Panc1 (cell line): Measurements from ENCODE around the gene UGT1A9. TPM values are rescaled to one million over a fixed set of nuclear protein-coding genes. Genes with fewer than 3 reads are reported as not detected.

Experiments
- ATAC-seq: fragments of 200-7000 bp; cut with Tn5 transposase; 2 replicates; pipeline ENCODE4 v1.9.1; 2020; ENCODE audit warnings: mild to moderate bottlenecking, moderate library complexity
- BruUV-seq: library from RNA; stranded (reverse); fragments of 400-500 nt; replicated peaks from 2 replicates; lab custom pipeline; 2021; lab: Mats Ljungman, UMichigan
- CTCF ChIA-PET: fragments of 300-600 bp; sonication (Branson Sonifier 250); formaldehyde crosslinking; loops from one replicate; lab custom pipeline; 2022; ENCODE audit warnings: antibody characterized with exemption; lab: Charles Lee
- POLR2A ChIA-PET: fragments of 300-600 bp; sonication (Branson Sonifier 250); formaldehyde crosslinking; loops from one replicate; lab custom pipeline; 2022; ENCODE audit warnings: antibody characterized with exemption; lab: Charles Lee
- DNase-seq: peaks from one replicate; pipeline ENCODE4 v3.0.0-alpha.2; 2010; ENCODE audit warnings: low read depth, low spot score
- H3K27ac ChIP-seq: 2 replicates; pipeline ENCODE4 v1.5.1; 2011; ENCODE audit warnings: mild to moderate bottlenecking, low read length, inconsistent platforms
- H3K27me3 ChIP-seq: fragments of 200-500 bp; sonication (Bioruptor generic); 2 replicates; pipeline ENCODE4 v1.6.0; 2014; ENCODE audit warnings: low read length, inconsistent platforms; ENCODE audit not compliant: control insufficient read depth, insufficient read depth
- H3K36me3 ChIP-seq: fragments of 200-500 bp; sonication (Bioruptor generic); 2 replicates; pipeline ENCODE4 v1.5.1; 2014; ENCODE audit warnings: inconsistent platforms, mild to moderate bottlenecking, low read length, moderate library complexity; ENCODE audit not compliant: control insufficient read depth, insufficient read depth
- H3K4me1 ChIP-seq: 2 replicates; pipeline ENCODE4 v1.5.1; 2011; ENCODE audit warnings: inconsistent platforms, mild to moderate bottlenecking, low read length, moderate library complexity; ENCODE audit not compliant: control insufficient read depth, insufficient read depth
- H3K4me3 ChIP-seq, 2 experiments: 2 replicates each; pipeline ENCODE4 v1.5.1; 2011 to 2012; ENCODE audit warnings: low read depth in 2 of 2, low read length in 2 of 2, mild to moderate bottlenecking in 2 of 2, inconsistent platforms in 1 of 2, moderate library complexity in 1 of 2
- H3K9me3 ChIP-seq: fragments of 200-500 bp; sonication (Bioruptor generic); 2 replicates; pipeline ENCODE4 v1.5.1; 2014; ENCODE audit warnings: low read depth, mild to moderate bottlenecking, inconsistent platforms, low read length, moderate library complexity; ENCODE audit not compliant: control insufficient read depth, insufficient read depth
- CTCF ChIP-seq: fragments of 450-650 bp; IDR thresholded peaks from 2 replicates; pipeline ENCODE4 v1.5.1; 2017; ENCODE audit warnings: mild to moderate bottlenecking
- POLR2AphosphoS5 ChIP-seq: IDR thresholded peaks from 2 replicates; pipeline ENCODE4 v1.6.1; 2012; ENCODE audit warnings: mild to moderate bottlenecking, low read depth, low read length, moderate library complexity
- SIN3A ChIP-seq: IDR thresholded peaks from 2 replicates; pipeline ENCODE4 v1.6.1; 2012; ENCODE audit warnings: low read depth, mild to moderate bottlenecking, low read length, moderate library complexity, borderline replicate concordance; ENCODE audit not compliant: insufficient read depth
- TCF7L2 ChIP-seq: IDR thresholded peaks from 2 replicates; pipeline ENCODE4 v1.6.1; 2011; ENCODE audit warnings: mild to moderate bottlenecking, low read depth, low read length, inconsistent platforms
- in situ Hi-C: cut with HindIII; loops from 2 replicates; pipeline ENCODE4 v1.10.0; 2016; ENCODE audit warnings: low sequenced_read_pairs, low pct_unique_long_range_greater_than_20kb
- intact Hi-C: fragments of 100-400 bp; cut with micrococcal nuclease; formaldehyde crosslinking; loops from one replicate; pipeline ENCODE4 v1.10.0; 2022; ENCODE audit not compliant: unreplicated experiment
- total RNA-seq: library from RNA; stranded (reverse); gene quantifications from one replicate; pipeline ENCODE4 v1.2.1, GENCODE V29; 2021; ENCODE audit not compliant: unreplicated experiment
- TF ChIP-seq, protein P1 (sequence below), 2 experiments: IDR thresholded peaks; 2 replicates each; pipeline ENCODE4 v1.6.1; 2011 to 2012; ENCODE audit warnings: low read depth in 2 of 2, control low read depth in 1 of 2, low read length in 1 of 2, mild to moderate bottlenecking in 1 of 2, moderate library complexity in 1 of 2; ENCODE audit not compliant: insufficient read depth in 1 of 2

UGT1A9 gene
- total RNA-seq, 1 experiment from 2014 or later, result not detected

- Histone ChIP-seq H3K4me3 (no peak overlapping the region), H3K9me3 (no peaks in the 10 kb centered on the region), H3K4me1 (peaks cover 5% of the 10 kb centered on the region), H3K27ac (no peak overlapping the region; the same call in 1 of the 2 replicates), H3K36me3 (no peaks in the 10 kb centered on the region), H3K27me3 (no peaks in the 10 kb centered on the region)
- no TSS peak for BruUV-seq
- ChIA-PET POLR2A (no interaction called here), CTCF (no interaction called here)
- DNase-seq (no peak), ATAC-seq (no peak)
- in situ Hi-C loops (no loop called here), intact Hi-C loops (loop anchor here (5.0 kb wide), 1 partner anchor 219 kb away; no protein-coding TSS in a partner anchor)
- TF ChIP-seq SIN3A (no peak), TCF7L2 (no peak), CTCF (no peak), POLR2AphosphoS5 (no peak)
- TF ChIP-seq, protein P1, sequence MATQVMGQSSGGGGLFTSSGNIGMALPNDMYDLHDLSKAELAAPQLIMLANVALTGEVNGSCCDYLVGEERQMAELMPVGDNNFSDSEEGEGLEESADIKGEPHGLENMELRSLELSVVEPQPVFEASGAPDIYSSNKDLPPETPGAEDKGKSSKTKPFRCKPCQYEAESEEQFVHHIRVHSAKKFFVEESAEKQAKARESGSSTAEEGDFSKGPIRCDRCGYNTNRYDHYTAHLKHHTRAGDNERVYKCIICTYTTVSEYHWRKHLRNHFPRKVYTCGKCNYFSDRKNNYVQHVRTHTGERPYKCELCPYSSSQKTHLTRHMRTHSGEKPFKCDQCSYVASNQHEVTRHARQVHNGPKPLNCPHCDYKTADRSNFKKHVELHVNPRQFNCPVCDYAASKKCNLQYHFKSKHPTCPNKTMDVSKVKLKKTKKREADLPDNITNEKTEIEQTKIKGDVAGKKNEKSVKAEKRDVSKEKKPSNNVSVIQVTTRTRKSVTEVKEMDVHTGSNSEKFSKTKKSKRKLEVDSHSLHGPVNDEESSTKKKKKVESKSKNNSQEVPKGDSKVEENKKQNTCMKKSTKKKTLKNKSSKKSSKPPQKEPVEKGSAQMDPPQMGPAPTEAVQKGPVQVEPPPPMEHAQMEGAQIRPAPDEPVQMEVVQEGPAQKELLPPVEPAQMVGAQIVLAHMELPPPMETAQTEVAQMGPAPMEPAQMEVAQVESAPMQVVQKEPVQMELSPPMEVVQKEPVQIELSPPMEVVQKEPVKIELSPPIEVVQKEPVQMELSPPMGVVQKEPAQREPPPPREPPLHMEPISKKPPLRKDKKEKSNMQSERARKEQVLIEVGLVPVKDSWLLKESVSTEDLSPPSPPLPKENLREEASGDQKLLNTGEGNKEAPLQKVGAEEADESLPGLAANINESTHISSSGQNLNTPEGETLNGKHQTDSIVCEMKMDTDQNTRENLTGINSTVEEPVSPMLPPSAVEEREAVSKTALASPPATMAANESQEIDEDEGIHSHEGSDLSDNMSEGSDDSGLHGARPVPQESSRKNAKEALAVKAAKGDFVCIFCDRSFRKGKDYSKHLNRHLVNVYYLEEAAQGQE (IDR thresholded peaks at IDR 0.05; ENCODE audit: insufficient read depth in 1 of 2, low read depth in 2 of 2, low read length in 1 of 2), result no peak
Measured at GRCh38 chr2:233705911-233706506, 34.3 kb downstream of the UGT1A9 start.

GRCh38 chr2:233706720-233707119, 35.0 kb downstream of the UGT1A9 start:
- ChIA-PET POLR2A (no interaction called here), CTCF (no interaction called here)
- Histone ChIP-seq H3K9me3 (no peaks in the 10 kb centered on the region), H3K4me1 (peaks cover 5% of the 10 kb centered on the region), H3K27ac (no peak overlapping the region), H3K27me3 (no peaks in the 10 kb centered on the region), H3K4me3 (no peak overlapping the region), H3K36me3 (no peaks in the 10 kb centered on the region)
- in situ Hi-C loops (no loop called here), intact Hi-C loops (loop anchor here (5.0 kb wide), 1 partner anchor 219 kb away; no protein-coding TSS in a partner anchor)
- BruUV-seq, result no TSS peak
- no peak for TF ChIP-seq CTCF
- no peak for TF ChIP-seq SIN3A
- no peak for TF ChIP-seq TCF7L2
- TF ChIP-seq, protein P1 (IDR thresholded peaks at IDR 0.05; ENCODE audit: insufficient read depth in 1 of 2, low read depth in 2 of 2, low read length in 1 of 2), result no peak
- no peak for TF ChIP-seq POLR2AphosphoS5
- ATAC-seq (peak; percentile 65), DNase-seq (no peak)
